Sigmoid colon (tissue), 7 donors: Measurements from ENCODE around the gene ERAS. TPM values are rescaled to one million over a fixed set of nuclear protein-coding genes. Genes with fewer than 3 reads are reported as not detected.

Experiments
- polyA plus RNA-seq, 3 donors: library from polyadenylated mRNA; stranded (reverse); fragments of 200-250 nt; gene quantifications; one replicate each; pipeline ENCODE4 v1.2.3, GENCODE V29; 2013
- small RNA-seq, 3 donors: library from RNA; depleted of rRNA; stranded (forward); fragments of <200 nt; gene quantifications; one replicate each; pipeline ENCODE3, GENCODE V24; 2016
- total RNA-seq, 4 donors: library from RNA; depleted of rRNA; stranded (reverse); fragments of >200 nt; gene quantifications; one replicate each; pipeline ENCODE4 v1.1.0, GENCODE V29; 2016
- donor health status: healthy with polysubstance abuse.
- donor health status: Bipolar disorder and iron deficiency.
- donor health status: healthy.

The ERAS gene
- total and polyA plus RNA-seq, 7 donors = 0.12 TPM; not detected in 6

Small RNA genes within 50 kb of the gene (small RNA-seq; reads per million reads assigned to genes)
- 0 reads per million in 3 donors for gene RNU6-29P

Other genes starting within 250 kb of the ERAS start
- 100 to 1,000 TPM in 3 of 4 donors, 10 to 100 TPM in 1; 99.9 to 132 (median 106) TPM for gene WDR13, start 229.0 kb upstream of the ERAS start, total RNA-seq
- 100 to 1,000 TPM in 2 of 3 donors, 10 to 100 TPM in 1; 98.1 to 106 (median 103) TPM for gene WDR13, start 229.0 kb upstream of the ERAS start, polyA plus RNA-seq
- gene WAS, start 142.7 kb upstream of the ERAS start, total RNA-seq = 1 to 10 TPM; 3.0 to 6.1 (median 4.7) TPM
- gene WAS, start 142.7 kb upstream of the ERAS start, polyA plus RNA-seq = 10 to 100 TPM in 1 of 3 donors, 1 to 10 TPM in 2; 3.0 to 23.5 (median 3.7) TPM
- gene SUV39H1, start 129.8 kb upstream of the ERAS start, total RNA-seq = 1 to 10 TPM; 3.0 to 4.6 (median 3.7) TPM
- gene SUV39H1, start 129.8 kb upstream of the ERAS start, polyA plus RNA-seq = 1 to 10 TPM; 1.8 to 8.5 (median 2.8) TPM
- not detected for gene GLOD5, start 64.8 kb upstream of the ERAS start, total RNA-seq
- 10 to 100 TPM in 2 of 3 donors, 1 to 10 TPM in 1; 7.5 to 22.7 (median 10.8) TPM for gene GLOD5, start 64.8 kb upstream of the ERAS start, polyA plus RNA-seq
- gene GATA1, start 39.9 kb upstream of the ERAS start, total RNA-seq = not detected
- not detected for gene GATA1, start 39.9 kb upstream of the ERAS start, polyA plus RNA-seq
- gene HDAC6, start 24.4 kb upstream of the ERAS start, total RNA-seq = 100 to 1,000 TPM in 2 of 4 donors, 10 to 100 TPM in 2; 39.6 to 110 (median 78.3) TPM
- 10 to 100 TPM; 22.2 to 69.9 (median 25.2) TPM for gene HDAC6, start 24.4 kb upstream of the ERAS start, polyA plus RNA-seq
- gene PCSK1N, start 9.1 kb downstream of the ERAS start, total RNA-seq = 10 to 100 TPM in 3 of 4 donors, 1 to 10 TPM in 1; 4.1 to 25.7 (median 21.4) TPM
- 1 to 10 TPM; 2.3 to 6.9 (median 6.0) TPM for gene PCSK1N, start 9.1 kb downstream of the ERAS start, polyA plus RNA-seq
- gene TIMM17B, start 71.3 kb downstream of the ERAS start, total RNA-seq = 10 to 100 TPM; 37.7 to 59.6 (median 45.7) TPM
- gene TIMM17B, start 71.3 kb downstream of the ERAS start, polyA plus RNA-seq = 10 to 100 TPM; 38.4 to 63.1 (median 53.4) TPM
- 100 to 1,000 TPM in 2 of 4 donors, 10 to 100 TPM in 2; 83.1 to 103 (median 94.9) TPM for gene PQBP1, start 71.4 kb downstream of the ERAS start, total RNA-seq
- 10 to 100 TPM; 65.0 to 80.8 (median 77.5) TPM for gene PQBP1, start 71.4 kb downstream of the ERAS start, polyA plus RNA-seq
- 10 to 100 TPM in 1 of 4 donors, 1 to 10 TPM in 3; 5.6 to 20.2 (median 6.0) TPM for gene SLC35A2, start 85.1 kb downstream of the ERAS start, total RNA-seq
- gene SLC35A2, start 85.1 kb downstream of the ERAS start, polyA plus RNA-seq = 10 to 100 TPM in 1 of 3 donors, 1 to 10 TPM in 2; 6.0 to 43.9 (median 9.0) TPM
- 1 to 10 TPM; 2.4 to 6.9 (median 4.4) TPM for gene PIM2, start 92.5 kb downstream of the ERAS start, total RNA-seq
- gene PIM2, start 92.5 kb downstream of the ERAS start, polyA plus RNA-seq = 10 to 100 TPM in 1 of 3 donors, 1 to 10 TPM in 2; 6.6 to 42.0 (median 6.7) TPM
- 10 to 100 TPM; 33.6 to 41.4 (median 38.0) TPM for gene OTUD5, start 131.1 kb downstream of the ERAS start, total RNA-seq
- 10 to 100 TPM; 22.4 to 39.3 (median 24.6) TPM for gene OTUD5, start 131.1 kb downstream of the ERAS start, polyA plus RNA-seq
- 1 to 10 TPM in 3 of 4 donors, under 1 TPM in 1; 0.95 to 2.5 (median 1.3) TPM for gene KCND1, start 145.3 kb downstream of the ERAS start, total RNA-seq
- gene KCND1, start 145.3 kb downstream of the ERAS start, polyA plus RNA-seq = 1 to 10 TPM in 1 of 3 donors, not detected in 2; 1.7 TPM
- 10 to 100 TPM; 19.7 to 63.1 (median 29.7) TPM for gene GRIPAP1, start 175.8 kb downstream of the ERAS start, total RNA-seq
- 10 to 100 TPM; 14.4 to 42.0 (median 18.3) TPM for gene GRIPAP1, start 175.8 kb downstream of the ERAS start, polyA plus RNA-seq
- gene TFE3, start 216.8 kb downstream of the ERAS start, total RNA-seq = 10 to 100 TPM; 38.3 to 69.8 (median 56.0) TPM
- gene TFE3, start 216.8 kb downstream of the ERAS start, polyA plus RNA-seq = 10 to 100 TPM; 21.0 to 32.6 (median 30.9) TPM
- 1 to 10 TPM in 3 of 4 donors, under 1 TPM in 1; 0.71 to 3.9 (median 1.3) TPM for gene CCDC120, start 232.5 kb downstream of the ERAS start, total RNA-seq
- 1 to 10 TPM; 4.2 to 7.6 (median 4.2) TPM for gene CCDC120, start 232.5 kb downstream of the ERAS start, polyA plus RNA-seq
- gene PRAF2, start 247.5 kb downstream of the ERAS start, total RNA-seq = 10 to 100 TPM; 18.2 to 20.2 (median 19.0) TPM
- gene PRAF2, start 247.5 kb downstream of the ERAS start, polyA plus RNA-seq = 10 to 100 TPM in 1 of 3 donors, 1 to 10 TPM in 2; 2.8 to 15.2 (median 8.4) TPM